SK-N-SH treated with all-trans-retinoic acid at 6 μM for 48 hours (cell line): ENCODE measurements around the gene RUFY3.
"Not testable (repeated sequence)": the region's sequence is repeated elsewhere in the genome, so short reads cannot be mapped to it uniquely, and the experiment has no call there.

Source experiments
- ATAC-seq: fragments of 200-7000 bp; cut with Tn5 transposase; 3 replicates; pipeline ENCODE4 v1.9.1; 2020; ENCODE audit warnings: mild to moderate bottlenecking, moderate library complexity
- ARNTL ChIP-seq: fragments of 450-650 bp; formaldehyde crosslinking; IDR thresholded peaks from 2 replicates; pipeline ENCODE4 v1.5.0; 2020; ENCODE audit warnings: low read depth, mild to moderate bottlenecking, moderate library complexity, borderline replicate concordance
- BACH2 ChIP-seq: fragments of 250-450 bp; sonication (Bioruptor Pico); IDR thresholded peaks from 2 replicates; pipeline ENCODE4 v1.9.0; 2021; ENCODE audit warnings: mild to moderate bottlenecking, borderline replicate concordance
- CSDC2 ChIP-seq: fragments of 250-450 bp; sonication (Bioruptor Pico); IDR thresholded peaks from 2 replicates; pipeline ENCODE4 v1.5.0; 2020; ENCODE audit warnings: mild to moderate bottlenecking, moderate library complexity
- ESRRG ChIP-seq: fragments of 250-450 bp; sonication (Bioruptor Pico); IDR thresholded peaks from 2 replicates; pipeline ENCODE4 v1.6.1; 2021; ENCODE audit warnings: mild to moderate bottlenecking
- GLIS3 ChIP-seq: fragments of 250-450 bp; sonication (Bioruptor Pico); IDR thresholded peaks from 2 replicates; pipeline ENCODE4 v1.5.0; 2020; ENCODE audit warnings: mild to moderate bottlenecking, moderate library complexity
- ISL1 ChIP-seq: fragments of 250-450 bp; sonication (Bioruptor Pico); IDR thresholded peaks from 2 replicates; pipeline ENCODE4 v2.1.2; 2022; ENCODE audit warnings: mild to moderate bottlenecking, moderate library complexity
- OSR1 ChIP-seq: fragments of 250-450 bp; sonication (Bioruptor Pico); IDR thresholded peaks from 2 replicates; pipeline ENCODE4 v1.8.0; 2022; ENCODE audit warnings: moderate library complexity, mild to moderate bottlenecking, inconsistent platforms
- PPARA ChIP-seq: fragments of 250-450 bp; sonication (Bioruptor Pico); IDR thresholded peaks from 2 replicates; pipeline ENCODE4 v1.5.0; 2020; ENCODE audit warnings: mild to moderate bottlenecking, borderline replicate concordance
- SNAI2 ChIP-seq: fragments of 250-450 bp; sonication (Bioruptor Pico); IDR thresholded peaks from 2 replicates; pipeline ENCODE4 v1.5.0; 2020; ENCODE audit warnings: mild to moderate bottlenecking, moderate library complexity
- TCF4 ChIP-seq: fragments of 250-450 bp; sonication (Bioruptor Pico); IDR thresholded peaks from 2 replicates; pipeline ENCODE4 v1.8.0; 2021; ENCODE audit warnings: mild to moderate bottlenecking, moderate library complexity, borderline replicate concordance
- TOX ChIP-seq: fragments of 250-450 bp; sonication (Bioruptor Pico); IDR thresholded peaks from 2 replicates; pipeline ENCODE4 v1.8.0; 2021; ENCODE audit warnings: mild to moderate bottlenecking, moderate library complexity, borderline replicate concordance
- ZC3H10 ChIP-seq: fragments of 250-450 bp; sonication (Bioruptor Pico); IDR thresholded peaks from 2 replicates; pipeline ENCODE4 v1.5.1; 2021; ENCODE audit warnings: mild to moderate bottlenecking, moderate library complexity
- ZFP3 ChIP-seq: fragments of 250-450 bp; sonication (Bioruptor Pico); IDR thresholded peaks from 2 replicates; pipeline ENCODE4 v1.5.0; 2020; ENCODE audit warnings: mild to moderate bottlenecking, moderate library complexity
- ZFP30 ChIP-seq: fragments of 450-650 bp; formaldehyde crosslinking; IDR thresholded peaks from 2 replicates; pipeline ENCODE4 v1.5.0; 2022; ENCODE audit warnings: mild to moderate bottlenecking, moderate library complexity
- ZNF565 ChIP-seq: fragments of 450-650 bp; formaldehyde crosslinking; conservative IDR thresholded peaks from 2 replicates; pipeline ENCODE4 v1.5.0; 2020; ENCODE audit warnings: low read depth, mild to moderate bottlenecking, moderate library complexity
- ZNF70 ChIP-seq: fragments of 450-650 bp; formaldehyde crosslinking; IDR thresholded peaks from 2 replicates; pipeline ENCODE4 v1.5.0; 2020; ENCODE audit warnings: mild to moderate bottlenecking, moderate library complexity
- ZNF8 ChIP-seq: fragments of 450-650 bp; formaldehyde crosslinking; IDR thresholded peaks from 2 replicates; pipeline ENCODE4 v1.5.0; 2020; ENCODE audit warnings: mild to moderate bottlenecking, moderate library complexity
- TF ChIP-seq, protein P1 (sequence below): fragments of 250-450 bp; sonication (Bioruptor Pico); IDR thresholded peaks from 2 replicates; pipeline ENCODE4 v1.8.0; 2020; ENCODE audit warnings: mild to moderate bottlenecking, moderate library complexity, borderline replicate concordance
- TF ChIP-seq, protein P2 (sequence below): fragments of 250-450 bp; sonication (Bioruptor Pico); IDR thresholded peaks from 2 replicates; pipeline ENCODE4 v1.5.1; 2021; ENCODE audit warnings: mild to moderate bottlenecking, moderate library complexity
- TF ChIP-seq, protein P3 (sequence below): fragments of 250-450 bp; sonication (Bioruptor Pico); IDR thresholded peaks from 2 replicates; pipeline ENCODE4 v1.8.0; 2021; ENCODE audit warnings: low read depth, mild to moderate bottlenecking, moderate library complexity, borderline replicate concordance
- TF ChIP-seq, protein P4 (sequence below): fragments of 250-450 bp; sonication (Bioruptor Pico); IDR thresholded peaks from 2 replicates; pipeline ENCODE4 v1.5.1; 2020; ENCODE audit warnings: low read depth, mild to moderate bottlenecking, moderate library complexity

Gene RUFY3

DNA sequence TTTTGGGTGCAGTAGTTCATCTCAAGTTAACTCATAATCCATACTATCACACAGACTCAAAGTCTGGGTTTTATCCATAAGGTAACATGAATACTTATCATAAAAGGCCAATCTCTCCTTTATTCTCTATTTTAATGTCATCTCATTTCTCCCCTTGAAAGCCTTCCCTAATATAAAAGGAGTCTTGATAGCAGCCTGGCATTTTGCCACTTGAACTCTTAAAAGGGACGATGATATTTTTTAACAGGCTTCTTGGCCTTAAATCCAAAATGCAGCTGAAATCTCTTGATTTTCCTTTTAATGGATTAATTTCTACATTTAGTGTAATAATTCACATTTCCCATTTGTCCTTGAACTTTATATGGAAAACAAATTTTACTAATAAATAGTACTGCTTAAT, 47.0 kb upstream of the RUFY3 start:
- no peak for ATAC-seq
- TF ChIP-seq ISL1 (CRISPR knock-in tag) (no peak), GLIS3 (CRISPR knock-in tag) (no peak), ZC3H10 (CRISPR knock-in tag) (no peak), OSR1 (CRISPR knock-in tag) (no peak), ZNF565 (no peak), TOX (CRISPR knock-in tag) (no peak), CSDC2 (CRISPR knock-in tag) (no peak), BACH2 (CRISPR knock-in tag) (no peak), ZNF8 (no peak)
- TF ChIP-seq, protein P1, sequence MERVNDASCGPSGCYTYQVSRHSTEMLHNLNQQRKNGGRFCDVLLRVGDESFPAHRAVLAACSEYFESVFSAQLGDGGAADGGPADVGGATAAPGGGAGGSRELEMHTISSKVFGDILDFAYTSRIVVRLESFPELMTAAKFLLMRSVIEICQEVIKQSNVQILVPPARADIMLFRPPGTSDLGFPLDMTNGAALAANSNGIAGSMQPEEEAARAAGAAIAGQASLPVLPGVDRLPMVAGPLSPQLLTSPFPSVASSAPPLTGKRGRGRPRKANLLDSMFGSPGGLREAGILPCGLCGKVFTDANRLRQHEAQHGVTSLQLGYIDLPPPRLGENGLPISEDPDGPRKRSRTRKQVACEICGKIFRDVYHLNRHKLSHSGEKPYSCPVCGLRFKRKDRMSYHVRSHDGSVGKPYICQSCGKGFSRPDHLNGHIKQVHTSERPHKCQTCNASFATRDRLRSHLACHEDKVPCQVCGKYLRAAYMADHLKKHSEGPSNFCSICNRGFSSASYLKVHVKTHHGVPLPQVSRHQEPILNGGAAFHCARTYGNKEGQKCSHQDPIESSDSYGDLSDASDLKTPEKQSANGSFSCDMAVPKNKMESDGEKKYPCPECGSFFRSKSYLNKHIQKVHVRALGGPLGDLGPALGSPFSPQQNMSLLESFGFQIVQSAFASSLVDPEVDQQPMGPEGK = no peak
- TF ChIP-seq, protein P2, sequence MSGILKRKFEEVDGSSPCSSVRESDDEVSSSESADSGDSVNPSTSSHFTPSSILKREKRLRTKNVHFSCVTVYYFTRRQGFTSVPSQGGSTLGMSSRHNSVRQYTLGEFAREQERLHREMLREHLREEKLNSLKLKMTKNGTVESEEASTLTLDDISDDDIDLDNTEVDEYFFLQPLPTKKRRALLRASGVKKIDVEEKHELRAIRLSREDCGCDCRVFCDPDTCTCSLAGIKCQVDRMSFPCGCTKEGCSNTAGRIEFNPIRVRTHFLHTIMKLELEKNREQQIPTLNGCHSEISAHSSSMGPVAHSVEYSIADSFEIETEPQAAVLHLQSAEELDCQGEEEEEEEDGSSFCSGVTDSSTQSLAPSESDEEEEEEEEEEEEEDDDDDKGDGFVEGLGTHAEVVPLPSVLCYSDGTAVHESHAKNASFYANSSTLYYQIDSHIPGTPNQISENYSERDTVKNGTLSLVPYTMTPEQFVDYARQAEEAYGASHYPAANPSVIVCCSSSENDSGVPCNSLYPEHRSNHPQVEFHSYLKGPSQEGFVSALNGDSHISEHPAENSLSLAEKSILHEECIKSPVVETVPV (CRISPR knock-in tag) = no peak

DNA sequence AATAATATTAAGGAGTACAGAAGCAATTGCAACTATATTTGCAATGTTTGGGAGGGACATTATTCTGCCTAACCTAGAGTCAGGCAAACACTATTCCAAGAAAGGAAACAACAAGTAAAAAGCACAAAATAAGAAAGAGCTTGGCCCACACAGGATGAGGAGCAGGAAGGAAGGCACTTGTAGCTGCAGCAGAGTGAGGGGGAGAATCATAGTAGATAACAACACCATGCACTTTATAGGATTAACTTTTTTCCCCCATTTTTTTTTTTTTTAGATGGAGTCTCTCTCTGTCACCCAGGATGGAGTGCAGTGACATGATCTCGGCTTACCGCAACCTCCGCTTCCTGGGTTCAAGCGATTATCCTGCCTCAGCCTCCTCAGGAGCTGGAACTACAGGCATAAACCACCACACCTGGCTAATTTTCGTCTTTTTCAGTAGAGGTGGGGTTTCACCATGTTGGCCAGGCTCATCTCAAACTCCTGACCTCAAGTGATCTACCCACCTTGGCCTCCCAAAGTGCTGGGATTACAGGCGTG, 45.1 kb upstream of the RUFY3 start:
- ATAC-seq = no peak
- TF ChIP-seq OSR1 (CRISPR knock-in tag) (no peak), ZNF8 (no peak), ARNTL (CRISPR knock-in tag) (no peak), TOX (CRISPR knock-in tag) (no peak), ZFP30 (CRISPR knock-in tag) (no peak), TCF4 (no peak)
- TF ChIP-seq, protein P3, sequence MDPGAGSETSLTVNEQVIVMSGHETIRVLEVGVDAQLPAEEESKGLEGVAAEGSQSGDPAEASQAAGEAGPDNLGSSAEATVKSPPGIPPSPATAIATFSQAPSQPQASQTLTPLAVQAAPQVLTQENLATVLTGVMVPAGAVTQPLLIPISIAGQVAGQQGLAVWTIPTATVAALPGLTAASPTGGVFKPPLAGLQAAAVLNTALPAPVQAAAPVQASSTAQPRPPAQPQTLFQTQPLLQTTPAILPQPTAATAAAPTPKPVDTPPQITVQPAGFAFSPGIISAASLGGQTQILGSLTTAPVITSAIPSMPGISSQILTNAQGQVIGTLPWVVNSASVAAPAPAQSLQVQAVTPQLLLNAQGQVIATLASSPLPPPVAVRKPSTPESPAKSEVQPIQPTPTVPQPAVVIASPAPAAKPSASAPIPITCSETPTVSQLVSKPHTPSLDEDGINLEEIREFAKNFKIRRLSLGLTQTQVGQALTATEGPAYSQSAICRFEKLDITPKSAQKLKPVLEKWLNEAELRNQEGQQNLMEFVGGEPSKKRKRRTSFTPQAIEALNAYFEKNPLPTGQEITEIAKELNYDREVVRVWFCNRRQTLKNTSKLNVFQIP (CRISPR knock-in tag) = no peak

DNA sequence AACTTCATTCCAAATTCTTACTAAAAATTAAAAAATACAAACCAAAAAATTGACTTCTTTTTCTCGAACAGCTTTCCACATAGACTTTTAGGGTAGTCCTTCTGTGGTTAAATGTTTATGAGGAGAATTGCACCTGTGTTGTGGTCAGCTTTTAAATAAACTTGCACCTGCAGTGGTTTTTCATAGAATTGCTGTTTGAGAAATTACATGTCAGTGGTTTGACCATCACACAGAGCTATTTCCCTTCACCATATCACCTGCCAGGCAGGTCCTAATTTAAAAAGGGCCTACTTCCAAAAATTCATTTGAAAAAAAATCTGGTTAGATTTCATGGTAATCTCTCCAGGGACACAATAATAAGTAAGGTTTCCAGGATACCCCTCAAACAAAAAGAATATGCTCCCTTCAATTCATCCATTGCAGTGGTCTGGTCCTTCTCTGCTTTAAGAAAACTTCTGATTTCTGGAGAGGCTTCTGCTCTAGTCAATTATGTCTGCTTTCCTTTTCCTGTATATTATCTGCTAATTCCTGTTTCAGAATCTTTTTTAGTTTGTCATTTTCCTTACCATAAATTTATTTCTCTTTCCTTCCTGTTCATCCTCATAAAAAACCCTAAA, 43.3 kb upstream of the RUFY3 start:
- no peak for ATAC-seq
- no peak for TF ChIP-seq ISL1 (CRISPR knock-in tag)
- TF ChIP-seq ZNF565 = no peak
- no peak for TF ChIP-seq ZFP3
- TF ChIP-seq GLIS3 (CRISPR knock-in tag) = no peak

DNA sequence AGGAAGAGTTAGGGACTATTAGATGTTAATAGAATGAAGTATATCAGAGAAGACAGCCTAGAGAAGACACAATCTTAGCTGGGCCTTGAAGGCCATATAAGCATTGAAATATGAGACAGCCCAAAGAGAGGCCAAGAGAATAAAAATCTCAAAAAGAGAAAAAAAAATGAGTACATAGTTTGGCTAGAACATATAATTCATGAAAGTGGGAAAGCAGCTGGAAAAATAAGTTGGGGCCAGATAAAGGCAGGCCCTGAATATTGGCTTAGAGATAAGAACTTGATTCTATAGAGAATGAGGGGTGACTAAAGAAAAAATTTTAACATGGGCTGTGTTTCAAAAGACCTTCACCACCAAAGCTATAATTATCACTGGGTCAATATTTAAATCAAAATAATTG, 40.8 kb upstream of the RUFY3 start:
- ATAC-seq = no peak
- TF ChIP-seq, protein P4, sequence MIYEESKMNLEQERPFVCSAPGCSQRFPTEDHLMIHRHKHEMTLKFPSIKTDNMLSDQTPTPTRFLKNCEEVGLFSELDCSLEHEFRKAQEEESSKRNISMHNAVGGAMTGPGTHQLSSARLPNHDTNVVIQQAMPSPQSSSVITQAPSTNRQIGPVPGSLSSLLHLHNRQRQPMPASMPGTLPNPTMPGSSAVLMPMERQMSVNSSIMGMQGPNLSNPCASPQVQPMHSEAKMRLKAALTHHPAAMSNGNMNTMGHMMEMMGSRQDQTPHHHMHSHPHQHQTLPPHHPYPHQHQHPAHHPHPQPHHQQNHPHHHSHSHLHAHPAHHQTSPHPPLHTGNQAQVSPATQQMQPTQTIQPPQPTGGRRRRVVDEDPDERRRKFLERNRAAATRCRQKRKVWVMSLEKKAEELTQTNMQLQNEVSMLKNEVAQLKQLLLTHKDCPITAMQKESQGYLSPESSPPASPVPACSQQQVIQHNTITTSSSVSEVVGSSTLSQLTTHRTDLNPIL (CRISPR knock-in tag) = no peak
- TF ChIP-seq ZFP3 (no peak), ZNF8 (no peak), ESRRG (no peak), ISL1 (CRISPR knock-in tag) (no peak), TCF4 (no peak), TOX (CRISPR knock-in tag) (no peak), SNAI2 (CRISPR knock-in tag) (no peak)

DNA sequence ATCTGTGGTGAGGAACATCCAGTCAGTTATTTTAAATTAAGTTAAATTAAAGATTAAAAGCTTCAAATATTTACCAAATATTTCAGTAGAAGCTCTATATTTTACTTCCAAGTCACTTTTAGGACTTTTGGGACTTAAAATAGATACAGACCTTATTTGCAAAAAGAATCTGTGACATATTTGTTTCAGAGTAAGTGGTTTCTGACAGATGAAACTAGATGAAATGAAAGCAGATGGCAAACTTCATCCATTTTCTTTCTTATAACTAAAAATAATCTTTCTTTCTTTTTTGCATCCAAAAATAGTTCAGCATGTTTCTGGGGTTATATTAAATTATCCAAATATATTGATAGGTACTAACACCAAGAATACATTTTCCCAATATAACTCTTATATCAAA, 40.1 kb upstream of the RUFY3 start:
- TF ChIP-seq ZNF70 (CRISPR knock-in tag) (no peak), ZFP3 (no peak), OSR1 (CRISPR knock-in tag) (no peak), PPARA (CRISPR knock-in tag) (no peak)
- TF ChIP-seq, all 23 proteins: peak for 0
- no peak for ATAC-seq

DNA sequence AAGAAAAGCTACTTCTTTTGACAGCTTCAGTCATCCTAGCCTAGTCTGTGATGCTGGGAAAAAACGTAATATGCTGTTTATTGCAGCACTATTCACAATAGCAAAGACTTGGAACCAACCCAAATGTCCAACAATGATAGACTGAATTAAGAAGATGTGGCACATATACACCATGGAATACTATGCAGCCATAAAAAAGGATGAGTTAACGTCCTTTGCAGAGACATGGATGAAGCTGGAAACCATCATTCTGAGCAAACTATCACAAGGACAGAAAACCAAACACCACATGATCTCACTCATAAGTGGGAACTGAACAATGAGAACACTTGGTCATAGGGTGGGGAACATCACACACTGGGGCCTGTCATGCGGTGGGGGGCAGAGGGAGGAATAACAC, 39.6 kb upstream of the RUFY3 start:
- ATAC-seq = not testable (repeated sequence)
